SH-SY5Y (cell line): Measurements from ENCODE around the gene NKD1.

Source experiments
- GATA2 ChIP-seq: IDR thresholded peaks from 2 replicates; pipeline ENCODE4 v1.6.1; 2011; ENCODE audit warnings: mild to moderate bottlenecking, low read depth, low read length
- GATA3 ChIP-seq: IDR thresholded peaks from 2 replicates; pipeline ENCODE4 v1.6.1; 2011; ENCODE audit warnings: low read depth, mild to moderate bottlenecking, low read length, moderate library complexity

DNA sequence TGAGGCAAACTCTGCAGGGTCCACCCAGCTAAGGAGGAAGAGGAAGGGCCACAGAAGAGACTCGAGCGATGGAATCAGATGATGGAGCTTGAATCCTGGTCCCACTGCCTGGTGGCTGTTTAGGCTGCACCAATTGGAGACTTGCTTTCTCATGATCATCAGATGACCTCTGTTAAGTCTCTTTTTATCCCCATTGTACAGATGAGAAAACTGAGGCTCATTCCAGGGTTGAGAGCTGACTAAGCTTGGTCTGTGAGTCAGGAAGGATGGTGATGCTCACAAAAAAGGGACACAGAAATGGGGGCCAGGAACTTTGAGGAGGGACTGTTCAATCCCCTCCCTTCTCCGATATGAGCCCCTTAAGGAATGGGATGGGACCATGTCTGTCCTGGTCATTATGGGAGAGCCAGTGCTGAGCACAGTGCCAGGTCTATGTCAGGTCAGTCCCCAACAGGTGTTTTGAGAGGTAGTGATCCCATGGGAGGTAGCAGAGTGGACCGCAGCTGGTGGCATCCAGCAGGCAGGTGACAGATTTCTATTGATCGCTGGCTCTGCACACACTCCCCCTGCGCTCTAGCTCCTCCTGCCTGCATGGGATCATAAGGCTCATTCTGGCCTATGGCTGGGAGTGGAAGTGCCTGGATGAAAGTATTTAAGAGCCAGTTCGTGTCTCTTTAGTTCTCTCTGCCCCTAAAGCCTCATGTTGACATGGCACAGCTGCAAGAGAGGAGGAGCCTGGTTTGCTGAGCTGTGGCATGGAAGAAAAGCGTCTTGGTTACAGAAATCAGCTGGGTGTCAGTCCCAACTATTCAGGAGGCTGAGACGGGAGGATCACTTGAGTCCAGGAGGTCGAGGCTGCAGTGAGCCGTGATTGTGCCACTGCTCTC, 105.7 kb downstream of the NKD1 start:
- no peak for TF ChIP-seq GATA2
- no peak for TF ChIP-seq GATA3
